ENCODE results near the gene SMYD3.

Gene SMYD3

GRCh38 chr1:246004301-246004700, 502.8 kb downstream of the SMYD3 start:
- no peak overlapping the region for H3K9ac ChIP-seq (ENCODE audit: low read length in 5 of 5)
- H3K4me3 ChIP-seq (ENCODE audit: low read depth in 1 of 5, low read length in 5 of 5) = no peak overlapping the region
- H3K4me1 ChIP-seq (ENCODE audit: control insufficient read depth in 5 of 5, insufficient read depth in 5 of 5, low read length in 5 of 5) = peaks cover 0 to 5% (median 0%) of the 10 kb centered on the region in 5 donors
- no peaks in the 10 kb centered on the region for H3K9me3 ChIP-seq (ENCODE audit: control insufficient read depth in 5 of 5, low read length in 5 of 5)
- H3K36me3 ChIP-seq (ENCODE audit: control insufficient read depth in 5 of 5, insufficient read depth in 5 of 5, low read length in 5 of 5) = no peaks in the 10 kb centered on the region
- H3K27ac ChIP-seq (ENCODE audit: low read depth, low read length) = no peak overlapping the region
- H3K27me3 ChIP-seq (ENCODE audit: control insufficient read depth in 5 of 5, insufficient read depth in 4 of 5, low read length in 5 of 5) = no peaks in the 10 kb centered on the region

- Histone ChIP-seq H3K9ac (ENCODE audit: low read length in 5 of 5) (no peak overlapping the region), H3K36me3 (ENCODE audit: control insufficient read depth in 5 of 5, insufficient read depth in 5 of 5, low read length in 5 of 5) (no peaks in the 10 kb centered on the region), H3K9me3 (ENCODE audit: control insufficient read depth in 5 of 5, low read length in 5 of 5) (no peaks in the 10 kb centered on the region), H3K4me1 (ENCODE audit: control insufficient read depth in 5 of 5, insufficient read depth in 5 of 5, low read length in 5 of 5) (peaks cover 0 to 5% (median 0%) of the 10 kb centered on the region in 5 donors), H3K27ac (ENCODE audit: low read depth, low read length) (no peak overlapping the region), H3K27me3 (ENCODE audit: control insufficient read depth in 5 of 5, insufficient read depth in 4 of 5, low read length in 5 of 5) (no peaks in the 10 kb centered on the region), H3K4me3 (ENCODE audit: low read depth in 1 of 5, low read length in 5 of 5) (no peak overlapping the region)
These were observed 503.7 kb downstream of the SMYD3 start for GRCh38 chr1:246003442-246003730.

GRCh38 chr1:246002725-246003441, 504.2 kb downstream of the SMYD3 start:
- Histone ChIP-seq H3K27ac (ENCODE audit: low read depth, low read length) (no peak overlapping the region), H3K9ac (ENCODE audit: low read length in 5 of 5) (no peak overlapping the region), H3K27me3 (ENCODE audit: control insufficient read depth in 5 of 5, insufficient read depth in 4 of 5, low read length in 5 of 5) (no peaks in the 10 kb centered on the region), H3K4me1 (ENCODE audit: control insufficient read depth in 5 of 5, insufficient read depth in 5 of 5, low read length in 5 of 5) (peaks cover 0 to 5% (median 0%) of the 10 kb centered on the region in 5 donors), H3K4me3 (ENCODE audit: low read depth in 1 of 5, low read length in 5 of 5) (no peak overlapping the region), H3K9me3 (ENCODE audit: control insufficient read depth in 5 of 5, low read length in 5 of 5) (no peaks in the 10 kb centered on the region), H3K36me3 (ENCODE audit: control insufficient read depth in 5 of 5, insufficient read depth in 5 of 5, low read length in 5 of 5) (no peaks in the 10 kb centered on the region)

- Histone ChIP-seq H3K9me3 (ENCODE audit: control insufficient read depth in 5 of 5, low read length in 5 of 5) (peaks cover 0 to 5% (median 0%) of the 10 kb centered on the region in 5 donors), H3K4me1 (ENCODE audit: control insufficient read depth in 5 of 5, insufficient read depth in 5 of 5, low read length in 5 of 5) (peaks cover 0 to 5% (median 0%) of the 10 kb centered on the region in 5 donors), H3K36me3 (ENCODE audit: control insufficient read depth in 5 of 5, insufficient read depth in 5 of 5, low read length in 5 of 5) (no peaks in the 10 kb centered on the region), H3K4me3 (ENCODE audit: low read depth in 1 of 5, low read length in 5 of 5) (no peak overlapping the region), H3K9ac (ENCODE audit: low read length in 5 of 5) (no peak overlapping the region), H3K27ac (ENCODE audit: low read depth, low read length) (no peak overlapping the region), H3K27me3 (ENCODE audit: control insufficient read depth in 5 of 5, insufficient read depth in 4 of 5, low read length in 5 of 5) (no peaks in the 10 kb centered on the region)
These were observed 505.2 kb downstream of the SMYD3 start for GRCh38 chr1:246001837-246002230.

GRCh38 chr1:246001142-246001836, 505.8 kb downstream of the SMYD3 start:
- H3K36me3 ChIP-seq (ENCODE audit: control insufficient read depth in 5 of 5, insufficient read depth in 5 of 5, low read length in 5 of 5) = no peaks in the 10 kb centered on the region
- peaks cover 0 to 5% (median 0%) of the 10 kb centered on the region in 5 donors for H3K9me3 ChIP-seq (ENCODE audit: control insufficient read depth in 5 of 5, low read length in 5 of 5)
- peaks cover 0 to 5% (median 0%) of the 10 kb centered on the region in 5 donors for H3K4me1 ChIP-seq (ENCODE audit: control insufficient read depth in 5 of 5, insufficient read depth in 5 of 5, low read length in 5 of 5)
- no peak overlapping the region for H3K9ac ChIP-seq (ENCODE audit: low read length in 5 of 5)
- H3K27ac ChIP-seq (ENCODE audit: low read depth, low read length) = no peak overlapping the region
- H3K4me3 ChIP-seq (ENCODE audit: low read depth in 1 of 5, low read length in 5 of 5) = no peak overlapping the region
- H3K27me3 ChIP-seq (ENCODE audit: control insufficient read depth in 5 of 5, insufficient read depth in 4 of 5, low read length in 5 of 5) = no peaks in the 10 kb centered on the region

- H3K27me3 ChIP-seq (ENCODE audit: control insufficient read depth in 5 of 5, insufficient read depth in 4 of 5, low read length in 5 of 5) = no peaks in the 10 kb centered on the region
- H3K9ac ChIP-seq (ENCODE audit: low read length in 5 of 5) = no peak overlapping the region
- no peaks in the 10 kb centered on the region for H3K36me3 ChIP-seq (ENCODE audit: control insufficient read depth in 5 of 5, insufficient read depth in 5 of 5, low read length in 5 of 5)
- H3K9me3 ChIP-seq (ENCODE audit: control insufficient read depth in 5 of 5, low read length in 5 of 5) = peaks cover 0 to 5% (median 0%) of the 10 kb centered on the region in 5 donors
- peaks cover 0 to 5% (median 0%) of the 10 kb centered on the region in 5 donors for H3K4me1 ChIP-seq (ENCODE audit: control insufficient read depth in 5 of 5, insufficient read depth in 5 of 5, low read length in 5 of 5)
- H3K27ac ChIP-seq (ENCODE audit: low read depth, low read length) = no peak overlapping the region
- no peak overlapping the region for H3K4me3 ChIP-seq (ENCODE audit: low read depth in 1 of 5, low read length in 5 of 5)
These were observed 506.5 kb downstream of the SMYD3 start for GRCh38 chr1:246000638-246001015.

GRCh38 chr1:245999697-246000637, 507.1 kb downstream of the SMYD3 start:
- Histone ChIP-seq H3K9me3 (ENCODE audit: control insufficient read depth in 5 of 5, low read length in 5 of 5) (peaks cover 0 to 5% (median 0%) of the 10 kb centered on the region in 5 donors), H3K4me1 (ENCODE audit: control insufficient read depth in 5 of 5, insufficient read depth in 5 of 5, low read length in 5 of 5) (peaks cover 0 to 2% (median 0%) of the 10 kb centered on the region in 5 donors), H3K27ac (ENCODE audit: low read depth, low read length) (no peak overlapping the region), H3K36me3 (ENCODE audit: control insufficient read depth in 5 of 5, insufficient read depth in 5 of 5, low read length in 5 of 5) (no peaks in the 10 kb centered on the region), H3K27me3 (ENCODE audit: control insufficient read depth in 5 of 5, insufficient read depth in 4 of 5, low read length in 5 of 5) (no peaks in the 10 kb centered on the region), H3K4me3 (ENCODE audit: low read depth in 1 of 5, low read length in 5 of 5) (no peak overlapping the region), H3K9ac (ENCODE audit: low read length in 5 of 5) (no peak overlapping the region)

GRCh38 chr1:245997471-245998258, 509.4 kb downstream of the SMYD3 start:
- no peaks in the 10 kb centered on the region for H3K4me1 ChIP-seq (ENCODE audit: control insufficient read depth in 5 of 5, insufficient read depth in 5 of 5, low read length in 5 of 5)
- H3K27ac ChIP-seq (ENCODE audit: low read depth, low read length) = no peak overlapping the region
- no peaks in the 10 kb centered on the region for H3K36me3 ChIP-seq (ENCODE audit: control insufficient read depth in 5 of 5, insufficient read depth in 5 of 5, low read length in 5 of 5)
- H3K9ac ChIP-seq (ENCODE audit: low read length in 5 of 5) = no peak overlapping the region
- peaks cover 0 to 5% (median 0%) of the 10 kb centered on the region in 5 donors for H3K9me3 ChIP-seq (ENCODE audit: control insufficient read depth in 5 of 5, low read length in 5 of 5)
- no peak overlapping the region for H3K4me3 ChIP-seq (ENCODE audit: low read depth in 1 of 5, low read length in 5 of 5)
- H3K27me3 ChIP-seq (ENCODE audit: control insufficient read depth in 5 of 5, insufficient read depth in 4 of 5, low read length in 5 of 5) = no peaks in the 10 kb centered on the region

- no peak overlapping the region for H3K4me3 ChIP-seq (ENCODE audit: low read depth in 1 of 5, low read length in 5 of 5)
- no peaks in the 10 kb centered on the region for H3K36me3 ChIP-seq (ENCODE audit: control insufficient read depth in 5 of 5, insufficient read depth in 5 of 5, low read length in 5 of 5)
- no peak overlapping the region for H3K27ac ChIP-seq (ENCODE audit: low read depth, low read length)
- H3K9ac ChIP-seq (ENCODE audit: low read length in 5 of 5) = no peak overlapping the region
- H3K4me1 ChIP-seq (ENCODE audit: control insufficient read depth in 5 of 5, insufficient read depth in 5 of 5, low read length in 5 of 5) = no peaks in the 10 kb centered on the region
- peaks cover 0 to 5% (median 0%) of the 10 kb centered on the region in 5 donors for H3K9me3 ChIP-seq (ENCODE audit: control insufficient read depth in 5 of 5, low read length in 5 of 5)
- no peaks in the 10 kb centered on the region for H3K27me3 ChIP-seq (ENCODE audit: control insufficient read depth in 5 of 5, insufficient read depth in 4 of 5, low read length in 5 of 5)
These were observed 510.3 kb downstream of the SMYD3 start for GRCh38 chr1:245996811-245997210.
